GM23338 (cell line): ENCODE measurements around the gene SMIM13.

Source experiments
- CTCF ChIP-seq, 2 experiments: fragments of 200-600 bp in 1 of 2; sonication (generic) in 1 of 2; conservative IDR thresholded peaks; 2 replicates each; pipeline versions ENCODE4 v1.5.1 to v1.6.1; 2016 to 2017; ENCODE audit warnings: antibody characterized with exemption in 2 of 2, low read depth in 2 of 2, mild to moderate bottlenecking in 2 of 2, moderate library complexity in 1 of 2
- REST ChIP-seq: IDR thresholded peaks from one replicate; pipeline ENCODE4 v1.6.1; 2018; ENCODE audit warnings: antibody characterized with exemption; ENCODE audit not compliant: unreplicated experiment

- TF ChIP-seq REST, result no peak
- TF ChIP-seq CTCF (conservative IDR thresholded peaks at IDR 0.05; ENCODE audit: low read depth in 2 of 2), result no peak
Observed at GRCh38 chr6:11163932-11164331, 70.3 kb downstream of the SMIM13 start.
